ENCODE data around the gene CCL7. TPM values are rescaled to one million over a fixed set of nuclear protein-coding genes. Genes with fewer than 3 reads are reported as not detected.

The CCL7 gene
- total RNA-seq, 1 donor from 2014 or later: not detected

- H3K4me3 ChIP-seq (ENCODE audit: insufficient read depth, low read depth, low read length): no peak overlapping the region
- no peak for TF ChIP-seq CTCF (IDR thresholded peaks at IDR 0.05; ENCODE audit: insufficient read depth, low read depth, low read length)
- no peak for TF ChIP-seq EZH2 (IDR thresholded peaks at IDR 0.05; ENCODE audit: insufficient read depth, low read length)
- H3K27me3 ChIP-seq (ENCODE audit: insufficient read depth, low read length): no peaks in the 10 kb centered on the region
- no peak overlapping the region for H2AFZ ChIP-seq (ENCODE audit: low read depth, low read length)
- Mint-ChIP-seq H3K9me3 (ENCODE audit: unreplicated experiment) (no peaks in the 10 kb centered on the region), H3K36me3 (ENCODE audit: low read depth, unreplicated experiment) (no peaks in the 10 kb centered on the region), H3K27ac (ENCODE audit: unreplicated experiment) (no peak overlapping the region), H3K27me3 (ENCODE audit: low read depth, unreplicated experiment) (peaks cover 10% of the 10 kb centered on the region), H3K4me1 (ENCODE audit: low read depth, unreplicated experiment) (no peaks in the 10 kb centered on the region), H3K4me3 (ENCODE audit: unreplicated experiment) (no peak overlapping the region)
- no peaks in the 10 kb centered on the region for H3K9me3 ChIP-seq (ENCODE audit: insufficient read depth, low read depth, low read length)
- no peaks in the 10 kb centered on the region for H3K79me2 ChIP-seq (ENCODE audit: insufficient read depth, low read length)
- no peaks in the 10 kb centered on the region for H4K20me1 ChIP-seq (ENCODE audit: insufficient read depth, low read length)
- no peak overlapping the region for H3K4me2 ChIP-seq (ENCODE audit: low read length)
- no peak for FAIRE-seq
- DNase-seq (ENCODE audit: low read depth): no peak
- H3K4me1 ChIP-seq (ENCODE audit: insufficient read depth, low read length): no peaks in the 10 kb centered on the region
- no peak overlapping the region for H3K27ac ChIP-seq (ENCODE audit: low read depth, low read length)
- H3K36me3 ChIP-seq (ENCODE audit: insufficient read depth, low read length): no peaks in the 10 kb centered on the region
- H3K9ac ChIP-seq (ENCODE audit: low read length): no peak overlapping the region
Measured at GRCh38 chr17:34318474-34318873, 48.5 kb downstream of the CCL7 start.

GRCh38 chr17:34319039-34319483, 49.0 kb downstream of the CCL7 start, which contains the start of gene CCL8:
CCL8 (plus strand) TSS chr17:34319435; CDS start chr17:34319502, 67 bp downstream.
- Histone ChIP-seq H3K36me3 (ENCODE audit: insufficient read depth, low read length) (no peaks in the 10 kb centered on the region), H3K4me2 (ENCODE audit: low read length) (no peak within 1 kb of the TSS), H3K79me2 (ENCODE audit: insufficient read depth, low read length) (no peaks in the 10 kb centered on the region), H3K27me3 (ENCODE audit: insufficient read depth, low read length) (no peaks in the 10 kb centered on the region), H3K4me3 (ENCODE audit: insufficient read depth, low read depth, low read length) (no peak within 1 kb of the TSS), H3K4me1 (ENCODE audit: insufficient read depth, low read length) (no peaks in the 10 kb centered on the region), H3K27ac (ENCODE audit: low read depth, low read length) (no peak within 1 kb of the TSS), H2AFZ (ENCODE audit: low read depth, low read length) (no peak within 1 kb of the TSS), H4K20me1 (ENCODE audit: insufficient read depth, low read length) (no peaks in the 10 kb centered on the region), H3K9ac (ENCODE audit: low read length) (no peak within 1 kb of the TSS), H3K9me3 (ENCODE audit: insufficient read depth, low read depth, low read length) (no peaks in the 10 kb centered on the region)
- H3K4me3 Mint-ChIP-seq (ENCODE audit: unreplicated experiment): no peak within 1 kb of the TSS
- TF ChIP-seq CTCF (IDR thresholded peaks at IDR 0.05; ENCODE audit: insufficient read depth, low read depth, low read length) (no peak), EZH2 (IDR thresholded peaks at IDR 0.05; ENCODE audit: insufficient read depth, low read length) (no peak)
- FAIRE-seq (no peak), DNase-seq (ENCODE audit: low read depth) (no peak)
- H3K27me3 Mint-ChIP-seq (ENCODE audit: low read depth, unreplicated experiment): peaks cover 9% of the 10 kb centered on the region
- H3K4me1 Mint-ChIP-seq (ENCODE audit: low read depth, unreplicated experiment): no peaks in the 10 kb centered on the region
- no peaks in the 10 kb centered on the region for H3K9me3 Mint-ChIP-seq (ENCODE audit: unreplicated experiment)
- no peaks in the 10 kb centered on the region for H3K36me3 Mint-ChIP-seq (ENCODE audit: low read depth, unreplicated experiment)
- H3K27ac Mint-ChIP-seq (ENCODE audit: unreplicated experiment): no peak within 1 kb of the TSS

Other genes with a start within 250 kb of the CCL7 start
- 44.1 and 54.2 TPM in 2 replicates for gene CCL2, start 14.9 kb upstream of the CCL7 start, total RNA-seq
- gene CCL11, start 15.5 kb downstream of the CCL7 start, total RNA-seq: 0.26 TPM in 1 of 2 replicates, not detected in the other
- gene CCL8, start 49.2 kb downstream of the CCL7 start, total RNA-seq: not detected in 2 replicates
- gene CCL13, start 86.3 kb downstream of the CCL7 start, total RNA-seq: not detected in 2 replicates
- not detected in 2 replicates for gene CCL1, start 93.0 kb downstream of the CCL7 start, total RNA-seq

Data from astrocyte (in vitro differentiated cells and primary cell).